Measurements from ENCODE around the gene GRIN2C. TPM values are rescaled to one million over a fixed set of nuclear protein-coding genes. Genes with fewer than 3 reads are reported as not detected.

Gene GRIN2C
- total and polyA plus RNA-seq, 9 donors, result 0.11 to 0.82 (median 0.36) TPM

- 70 to 79% (median 77%) methylated on average over 12 of the region's 12 CpGs for WGBS, 3 donors
- Histone ChIP-seq H3K9me3 (no peaks in the 10 kb centered on the region), H3K27me3 (no peaks in the 10 kb centered on the region), H3K4me3 (no peak overlapping the region), H3K4me1 (ENCODE audit: insufficient read depth) (no peaks in the 10 kb centered on the region), H3K27ac (no peak overlapping the region), H3K36me3 (no peaks in the 10 kb centered on the region)
- DNase-seq, result no peak
- intact Hi-C loops (cut with DNase I), result no loop called here
- no peak for TF ChIP-seq POLR2A (IDR thresholded peaks at IDR 0.05)
- no peak for TF ChIP-seq EP300 (IDR thresholded peaks at IDR 0.05)
- no peak for TF ChIP-seq CTCF (IDR thresholded peaks at IDR 0.05)
Observed at GRCh38 chr17:74803388-74803930, 56.2 kb downstream of the GRIN2C start.

DNA sequence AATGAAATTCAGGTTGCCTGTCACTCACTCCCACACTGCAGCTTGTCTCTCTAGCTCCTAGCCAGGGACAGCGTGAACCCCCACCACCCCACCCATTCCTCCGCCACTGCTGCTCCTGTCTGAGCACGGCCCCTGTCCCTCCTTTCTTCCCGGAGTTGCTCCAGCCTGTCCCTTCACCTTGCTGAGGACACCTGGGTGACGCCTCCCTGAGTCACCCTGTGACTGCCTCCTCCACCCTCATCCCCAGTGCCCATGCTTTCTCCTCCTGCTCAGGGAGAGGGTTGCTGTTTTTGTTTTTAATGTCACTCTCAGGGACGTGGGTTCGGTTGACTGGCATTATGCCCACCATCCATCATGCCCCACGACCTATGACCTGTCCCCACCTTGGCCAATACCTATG, 57.8 kb downstream of the GRIN2C start:
- no peak for DNase-seq
- H3K4me3 ChIP-seq, result no peak overlapping the region
- TF ChIP-seq EP300 (IDR thresholded peaks at IDR 0.05), result no peak
- TF ChIP-seq POLR2A (IDR thresholded peaks at IDR 0.05), result no peak
- no peak for TF ChIP-seq CTCF (IDR thresholded peaks at IDR 0.05)
- no peaks in the 10 kb centered on the region for H3K27me3 ChIP-seq
- H3K9me3 ChIP-seq, result no peaks in the 10 kb centered on the region
- intact Hi-C loops (cut with DNase I), result no loop called here
- WGBS, 3 donors, result 80 to 87% (median 81%) methylated on average over 8 of the region's 8 CpGs
- no peaks in the 10 kb centered on the region for H3K36me3 ChIP-seq
- no peak overlapping the region for H3K27ac ChIP-seq
- no peaks in the 10 kb centered on the region for H3K4me1 ChIP-seq (ENCODE audit: insufficient read depth)

- intact Hi-C loops (cut with DNase I), result no loop called here
- no peaks in the 10 kb centered on the region for H3K36me3 ChIP-seq
- H3K27ac ChIP-seq, result no peak overlapping the region
Observed at GRCh38 chr17:74800531-74800930, 59.2 kb downstream of the GRIN2C start.

DNA sequence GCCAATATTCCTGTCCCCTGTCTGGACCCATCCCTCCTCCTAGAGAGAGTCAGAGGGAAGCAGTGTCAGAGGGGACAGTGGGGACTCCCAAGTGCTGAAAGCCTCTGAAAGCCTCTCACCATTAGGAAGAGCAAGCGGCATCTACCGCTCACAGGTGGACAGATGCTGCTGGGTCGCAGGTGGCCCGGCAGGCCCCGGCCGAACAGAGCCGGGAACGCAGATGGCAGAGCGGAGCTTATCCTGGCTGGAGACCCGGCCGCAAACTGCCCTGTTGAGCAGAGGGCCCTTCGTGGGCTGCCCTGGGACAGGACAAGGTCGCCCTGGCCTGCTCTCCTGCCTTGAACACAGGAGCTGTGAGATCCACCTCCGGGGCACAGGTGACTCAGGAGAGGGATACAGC, 60.6 kb downstream of the GRIN2C start:
- Histone ChIP-seq H3K4me3 (no peak overlapping the region), H3K27ac (no peak overlapping the region), H3K36me3 (no peaks in the 10 kb centered on the region), H3K27me3 (no peaks in the 10 kb centered on the region), H3K4me1 (ENCODE audit: insufficient read depth) (no peaks in the 10 kb centered on the region), H3K9me3 (no peaks in the 10 kb centered on the region)
- 91 to 95% (median 92%) methylated on average over 11 to 14 of the region's 14 CpGs for WGBS, 3 donors
- intact Hi-C loops (cut with DNase I), result loop anchor here in 1 of 4 donors (10.0 kb wide), 1 partner anchor 156 kb away; no protein-coding TSS in a partner anchor
- no peak for DNase-seq
- no peak for TF ChIP-seq CTCF (IDR thresholded peaks at IDR 0.05)

More at GRCh38 chr17:74800531-74800930, 59.2 kb downstream of the GRIN2C start:
- Histone ChIP-seq H3K4me3 (no peak overlapping the region), H3K27me3 (no peaks in the 10 kb centered on the region), H3K4me1 (ENCODE audit: insufficient read depth) (no peaks in the 10 kb centered on the region), H3K9me3 (no peaks in the 10 kb centered on the region)
- TF ChIP-seq POLR2A (IDR thresholded peaks at IDR 0.05) (no peak), EP300 (IDR thresholded peaks at IDR 0.05) (no peak), CTCF (IDR thresholded peaks at IDR 0.05) (no peak)
- DNase-seq, result no peak
- 74 to 83% (median 81%) methylated on average over 7 of the region's 7 CpGs for WGBS, 3 donors
